Mesendoderm (in vitro differentiated cells): Measurements from ENCODE around the gene DDX31.

Source experiments
- DNase-seq: peaks from one replicate; pipeline ENCODE4 v3.0.0; 2013
- H2AK5ac ChIP-seq: 2 replicates; pipeline ENCODE4 v1.6.1; 2013; ENCODE audit warnings: low read length, inconsistent platforms
- H2BK120ac ChIP-seq: 2 replicates; pipeline ENCODE4 v1.6.1; 2013; ENCODE audit warnings: low read depth, mild to moderate bottlenecking, low read length, moderate library complexity, mixed read lengths
- H2BK15ac ChIP-seq: replicated peaks from 2 replicates; pipeline ENCODE4 v1.6.1; 2013; ENCODE audit warnings: low read depth, mild to moderate bottlenecking, moderate library complexity
- H2BK5ac ChIP-seq: 2 replicates; pipeline ENCODE4 v1.6.1; 2013; ENCODE audit warnings: low read length, inconsistent platforms
- H3K18ac ChIP-seq: 2 replicates; pipeline ENCODE4 v1.6.1; 2013; ENCODE audit warnings: mild to moderate bottlenecking, low read length, mixed read lengths
- H3K23ac ChIP-seq: one replicate; pipeline ENCODE4 v1.6.1; 2013; ENCODE audit warnings: low read length
- H3K27ac ChIP-seq: 2 replicates; pipeline ENCODE4 v1.5.1; 2013; ENCODE audit warnings: low read depth, mild to moderate bottlenecking, inconsistent platforms, low read length, moderate library complexity
- H3K27me3 ChIP-seq: 2 replicates; pipeline ENCODE4 v1.6.1; 2013; ENCODE audit warnings: low read length, control low read depth, mild to moderate bottlenecking, inconsistent platforms; ENCODE audit not compliant: insufficient read depth, poor library complexity
- H3K36me3 ChIP-seq: 2 replicates; pipeline ENCODE4 v1.6.1; 2013; ENCODE audit warnings: low read length, inconsistent platforms; ENCODE audit not compliant: control insufficient read depth, insufficient read depth
- H3K4ac ChIP-seq: one replicate; pipeline ENCODE4 v1.6.1; 2013; ENCODE audit warnings: low read depth, mild to moderate bottlenecking, low read length, moderate library complexity
- H3K4me1 ChIP-seq: 2 replicates; pipeline ENCODE4 v1.6.1; 2013; ENCODE audit warnings: low read depth, low read length, inconsistent platforms; ENCODE audit not compliant: control insufficient read depth
- H3K4me2 ChIP-seq: 2 replicates; pipeline ENCODE4 v1.6.1; 2013; ENCODE audit warnings: low read length
- H3K4me3 ChIP-seq: 2 replicates; pipeline ENCODE4 v1.5.1; 2013; ENCODE audit warnings: mild to moderate bottlenecking, low read length
- H3K56ac ChIP-seq: one replicate; pipeline ENCODE4 v1.6.1; 2013; ENCODE audit warnings: low read length
- H3K79me1 ChIP-seq: 2 replicates; pipeline ENCODE4 v1.6.1; 2013; ENCODE audit warnings: low read length, inconsistent platforms
- H3K79me2 ChIP-seq: 2 replicates; pipeline ENCODE4 v1.6.1; 2013; ENCODE audit warnings: mild to moderate bottlenecking, low read length; ENCODE audit not compliant: control insufficient read depth, insufficient read depth
- H3K9ac ChIP-seq: 2 replicates; pipeline ENCODE4 v1.6.1; 2013; ENCODE audit warnings: low read length, inconsistent platforms
- H4K5ac ChIP-seq: one replicate; pipeline ENCODE4 v1.6.1; 2013; ENCODE audit warnings: low read length
- H4K8ac ChIP-seq: one replicate; pipeline ENCODE4 v1.6.1; 2013; ENCODE audit warnings: low read depth, mild to moderate bottlenecking, control low read depth, low read length, moderate library complexity
- WGBS: extraction: QIAGEN DNeasy Blood & Tissue Kit; methylation state at CpG from one replicate; pipeline ENCODE4 v1.1.7; 2013; ENCODE audit warnings: low lambda C conversion rate, missing lambda C conversion rate; ENCODE audit not compliant: insufficient coverage; ENCODE audit errors: extremely low coverage; 5-methylcytosine and 5-hydroxymethylcytosine counted together

Gene DDX31

DNA sequence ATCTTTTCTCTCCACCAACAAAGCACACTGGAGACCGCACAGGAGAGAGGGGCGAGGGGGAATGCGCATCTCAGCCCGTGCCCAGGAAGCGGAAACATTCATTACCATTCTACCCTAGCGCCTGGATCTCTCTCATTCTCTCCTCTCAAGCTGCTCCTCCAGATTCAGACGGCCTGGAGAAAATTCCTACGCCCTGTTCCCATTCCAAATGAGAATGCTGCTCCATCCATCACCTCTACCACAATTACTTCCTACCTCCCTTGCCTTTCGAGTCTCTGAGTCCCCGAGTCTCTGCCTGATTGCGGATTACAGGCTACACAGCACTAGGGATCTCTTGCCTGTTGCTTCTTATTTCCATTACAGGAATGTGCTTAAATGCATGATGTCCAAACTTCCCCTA lies 6.7 kb downstream of the DDX31 start:
- Histone ChIP-seq H3K27me3 (no peaks in the 10 kb centered on the region), H3K4ac (no peak overlapping the region), H3K4me3 (no peak overlapping the region), H3K79me2 (peaks cover 41% of the 10 kb centered on the region), H3K27ac (no peak overlapping the region), H3K23ac (no peak overlapping the region), H4K8ac (no peak overlapping the region), H3K4me1 (no peaks in the 10 kb centered on the region), H2BK5ac (no peak overlapping the region), H2AK5ac (no peak overlapping the region), H3K4me2 (no peak overlapping the region), H2BK120ac (no peak overlapping the region), H2BK15ac (no peak overlapping the region), H3K9ac (no peak overlapping the region), H4K5ac (no peak overlapping the region), H3K36me3 (peaks cover 2% of the 10 kb centered on the region), H3K56ac (no peak overlapping the region), H3K18ac (no peak overlapping the region), H3K79me1 (peaks cover 16% of the 10 kb centered on the region)
- DNase-seq = peak; percentile 55
- WGBS = no CpG with 5 or more reads among the region's 11 CpGs

DNA sequence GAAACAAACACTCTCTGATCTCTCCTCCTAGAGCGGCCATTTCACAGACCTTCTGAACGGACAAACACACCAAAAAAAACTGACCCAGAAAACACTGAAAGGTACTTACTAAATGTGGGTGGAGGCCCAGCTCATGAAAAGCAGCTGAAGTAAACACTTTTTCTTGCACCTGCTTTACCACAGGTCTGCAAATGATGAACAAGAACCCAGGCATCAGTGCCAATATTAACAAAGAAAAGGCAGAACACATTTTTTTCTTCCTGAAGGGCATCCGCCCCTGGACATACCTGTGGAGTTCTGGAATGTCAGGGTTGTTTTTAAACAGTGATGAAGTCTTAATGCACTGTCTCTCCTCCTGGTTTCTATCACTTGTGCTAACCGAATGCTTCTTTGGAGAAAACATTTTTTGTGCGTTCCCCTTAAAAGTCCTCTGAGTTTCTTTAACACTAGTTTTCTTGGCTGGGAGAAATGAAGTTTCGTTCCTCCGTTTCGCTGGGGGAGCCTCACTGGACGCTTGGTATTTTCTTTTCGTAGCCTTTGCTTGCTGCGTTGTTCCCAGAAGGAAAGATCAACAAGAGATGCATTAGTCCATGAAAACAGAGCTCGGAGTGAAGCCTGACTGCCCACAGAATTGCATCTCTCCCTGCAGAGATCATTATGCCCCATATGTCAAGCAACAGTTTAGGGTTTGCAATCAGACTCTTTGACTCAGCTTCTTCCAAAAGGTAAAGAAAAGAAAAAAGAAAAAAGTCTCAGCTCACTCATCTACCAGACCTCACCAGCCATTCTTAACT lies 7.4 kb downstream of the DDX31 start:
- Histone ChIP-seq H3K36me3 (peaks cover 2% of the 10 kb centered on the region), H3K79me2 (peaks cover 34% of the 10 kb centered on the region), H2BK15ac (no peak overlapping the region), H3K79me1 (peaks cover 16% of the 10 kb centered on the region), H3K27me3 (no peaks in the 10 kb centered on the region), H3K4me1 (no peaks in the 10 kb centered on the region), H3K56ac (no peak overlapping the region), H3K9ac (no peak overlapping the region), H3K4me3 (no peak overlapping the region), H3K27ac (no peak overlapping the region), H2BK120ac (no peak overlapping the region), H3K4ac (no peak overlapping the region), H3K23ac (no peak overlapping the region), H2AK5ac (no peak overlapping the region), H2BK5ac (no peak overlapping the region), H3K4me2 (no peak overlapping the region), H4K5ac (no peak overlapping the region), H3K18ac (no peak overlapping the region), H4K8ac (no peak overlapping the region)
- no peak for DNase-seq
- WGBS = no CpG with 5 or more reads among the region's 12 CpGs

DNA sequence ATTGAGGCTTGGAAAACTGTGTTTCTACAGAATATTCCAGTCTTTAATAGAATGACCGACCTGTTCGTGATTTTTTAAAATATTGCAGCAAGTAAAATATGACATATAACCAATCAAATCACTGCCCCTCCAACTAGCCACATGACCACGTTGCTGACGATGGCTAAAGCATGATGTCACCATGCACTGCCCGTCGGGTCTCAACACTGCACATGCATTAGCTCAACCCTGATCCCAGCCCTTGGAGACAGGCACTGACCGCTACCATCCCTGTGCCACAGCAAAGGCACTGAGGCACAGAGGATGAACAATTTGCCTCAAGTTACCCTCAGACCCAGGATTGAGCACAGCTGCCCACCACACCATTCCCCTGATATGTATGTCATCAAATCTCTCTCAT lies 13.5 kb downstream of the DDX31 start:
- Histone ChIP-seq H3K27ac (no peak overlapping the region), H3K79me2 (peaks cover 3% of the 10 kb centered on the region), H3K36me3 (peaks cover 4% of the 10 kb centered on the region), H3K4me2 (no peak overlapping the region), H2BK5ac (no peak overlapping the region), H3K4me3 (no peak overlapping the region), H3K27me3 (no peaks in the 10 kb centered on the region), H3K4me1 (no peaks in the 10 kb centered on the region), H3K18ac (no peak overlapping the region), H3K56ac (no peak overlapping the region), H4K8ac (no peak overlapping the region), H4K5ac (no peak overlapping the region), H3K4ac (no peak overlapping the region), H3K9ac (no peak overlapping the region), H2AK5ac (no peak overlapping the region), H3K79me1 (peaks cover 10% of the 10 kb centered on the region), H2BK15ac (no peak overlapping the region), H2BK120ac (no peak overlapping the region), H3K23ac (no peak overlapping the region)
- no peak for DNase-seq
- no CpG with 5 or more reads among the region's 7 CpGs for WGBS

DNA sequence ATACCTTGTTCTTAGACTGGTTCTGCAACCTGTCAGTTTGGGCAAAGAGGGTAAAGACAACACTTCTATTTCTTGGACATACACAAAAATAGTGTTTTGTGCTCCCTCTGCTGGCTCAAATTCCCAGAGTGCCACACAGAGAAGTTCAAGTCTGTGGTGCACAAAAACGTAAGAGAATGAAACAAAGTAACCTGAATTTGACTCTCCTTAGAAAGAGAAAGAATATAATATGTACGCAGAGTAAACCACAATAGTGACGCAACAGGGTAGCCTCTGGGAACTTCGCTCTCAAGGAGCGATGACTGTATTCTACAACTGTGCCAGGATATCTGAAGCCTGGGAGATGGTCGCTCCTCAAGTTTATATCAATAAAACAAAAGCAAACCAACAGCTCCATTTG lies 18.5 kb downstream of the DDX31 start:
- Histone ChIP-seq H4K8ac (no peak overlapping the region), H3K9ac (no peak overlapping the region), H3K4ac (no peak overlapping the region), H3K4me3 (no peak overlapping the region), H4K5ac (no peak overlapping the region), H2BK15ac (no peak overlapping the region), H3K36me3 (peaks cover 14% of the 10 kb centered on the region), H3K27me3 (no peaks in the 10 kb centered on the region), H3K79me2 (peaks cover under 1% of the 10 kb centered on the region), H3K56ac (no peak overlapping the region), H2BK120ac (no peak overlapping the region), H3K4me2 (no peak overlapping the region), H2AK5ac (no peak overlapping the region), H3K79me1 (peaks cover 5% of the 10 kb centered on the region), H2BK5ac (no peak overlapping the region), H3K23ac (no peak overlapping the region), H3K4me1 (no peaks in the 10 kb centered on the region), H3K18ac (no peak overlapping the region), H3K27ac (no peak overlapping the region)
- WGBS = no CpG with 5 or more reads among the region's 6 CpGs
- no peak for DNase-seq

DNA sequence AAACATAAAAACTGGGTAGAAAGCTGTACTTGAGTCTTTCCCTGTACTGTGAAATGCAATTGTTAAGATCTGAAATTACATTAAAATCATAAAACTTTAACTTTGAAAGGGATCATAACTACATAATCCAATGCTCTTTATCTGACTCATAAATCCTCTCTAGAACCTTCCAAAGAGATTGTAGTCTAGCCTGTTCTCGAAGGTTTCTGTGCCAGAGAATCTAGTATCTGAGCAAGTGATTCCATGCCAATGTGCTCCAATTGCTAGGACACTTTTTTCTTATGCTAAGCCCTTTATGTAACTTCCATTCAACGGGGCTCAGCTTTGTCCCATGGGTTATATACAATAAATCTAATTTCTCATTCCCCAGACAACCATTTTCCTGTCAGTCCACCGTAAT lies 21.1 kb downstream of the DDX31 start:
- H3K27me3 ChIP-seq = no peaks in the 10 kb centered on the region
- H2AK5ac ChIP-seq = no peak overlapping the region
- H3K9ac ChIP-seq = no peak overlapping the region
- no peak overlapping the region for H4K5ac ChIP-seq
- 100% methylated on average over 1 of the region's 3 CpGs for WGBS
- H3K79me2 ChIP-seq = no peaks in the 10 kb centered on the region
- H3K36me3 ChIP-seq = peaks cover 19% of the 10 kb centered on the region
- no peak overlapping the region for H3K23ac ChIP-seq
- no peak overlapping the region for H3K56ac ChIP-seq
- H2BK15ac ChIP-seq = no peak overlapping the region
- H2BK5ac ChIP-seq = no peak overlapping the region
- H3K4me1 ChIP-seq = no peaks in the 10 kb centered on the region
- no peak overlapping the region for H3K4ac ChIP-seq
- no peak overlapping the region for H3K18ac ChIP-seq
- H3K4me2 ChIP-seq = no peak overlapping the region
- no peak overlapping the region for H2BK120ac ChIP-seq
- no peak for DNase-seq
- no peak overlapping the region for H4K8ac ChIP-seq
- H3K27ac ChIP-seq = no peak overlapping the region
- no peak overlapping the region for H3K4me3 ChIP-seq
- peaks cover 5% of the 10 kb centered on the region for H3K79me1 ChIP-seq

DNA sequence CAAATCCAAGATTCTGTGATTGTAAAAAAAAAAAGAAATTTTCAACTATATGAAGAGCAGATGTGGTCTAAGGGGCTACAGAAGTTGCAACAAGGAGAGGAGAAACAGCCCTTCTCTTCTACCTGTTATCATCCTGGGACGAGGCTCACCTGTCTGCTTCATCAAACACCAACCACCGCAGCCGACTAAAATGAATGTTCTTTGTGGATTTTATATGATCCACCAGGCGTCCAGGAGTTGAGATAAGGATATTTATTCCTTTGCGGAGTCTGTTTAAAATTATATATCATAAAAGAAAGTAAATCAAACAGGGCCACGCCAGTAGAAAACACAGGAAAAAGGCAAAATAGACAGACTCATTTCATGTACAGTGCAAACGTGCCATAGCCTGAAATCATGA lies 21.5 kb downstream of the DDX31 start:
- Histone ChIP-seq H3K36me3 (peaks cover 19% of the 10 kb centered on the region), H2AK5ac (no peak overlapping the region), H3K79me1 (peaks cover 5% of the 10 kb centered on the region), H3K9ac (no peak overlapping the region), H3K4me3 (no peak overlapping the region), H3K23ac (no peak overlapping the region), H3K79me2 (no peaks in the 10 kb centered on the region), H2BK120ac (no peak overlapping the region), H4K5ac (no peak overlapping the region), H3K18ac (no peak overlapping the region), H3K4ac (no peak overlapping the region), H3K56ac (no peak overlapping the region), H3K27me3 (no peaks in the 10 kb centered on the region), H3K4me2 (no peak overlapping the region), H2BK15ac (no peak overlapping the region), H4K8ac (no peak overlapping the region), H2BK5ac (no peak overlapping the region), H3K27ac (no peak overlapping the region), H3K4me1 (no peaks in the 10 kb centered on the region)
- WGBS = no CpG with 5 or more reads among the region's 7 CpGs
- DNase-seq = no peak
